ENCODE results near the gene USP48. TPM values are rescaled to one million over a fixed set of nuclear protein-coding genes. Genes with fewer than 3 reads are reported as not detected.

Gene USP48
- total and polyA plus RNA-seq, 2 of the 8 experiments (the other 6 are each of a cell fraction or from before 2014, with no cell fraction given) = 12.8 to 83.5 TPM

DNA sequence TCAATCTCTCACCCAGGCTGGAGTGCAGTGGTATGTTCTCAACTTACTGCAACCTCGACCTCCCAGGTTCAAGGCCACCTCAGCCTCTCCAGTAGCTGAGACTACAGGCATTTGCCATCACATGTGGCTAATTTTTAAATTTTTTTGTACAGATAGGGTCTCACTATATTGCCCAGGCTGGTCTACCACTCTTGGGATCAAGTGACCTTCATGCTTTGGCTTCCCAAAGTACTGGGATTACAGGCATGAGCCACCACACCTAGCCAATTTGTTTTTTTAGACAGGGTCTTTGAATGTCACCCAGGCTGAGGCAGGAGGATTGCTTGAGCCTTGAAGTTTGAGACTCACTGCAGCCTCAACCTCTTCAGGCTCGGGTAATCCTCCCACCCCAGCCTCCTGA, 10.2 kb upstream of the USP48 start:
- POLR2A ChIA-PET (ENCODE audit: partially characterized antibody) = interaction anchor here (1.1 kb wide), 1 partner anchor 10 kb away, joined by 3 read pairs; the partner anchor contains the start of gene USP48
- H3K18ac ChIP-seq (ENCODE audit: extremely low read depth, low read length) = no peak overlapping the region
- TF ChIP-seq TCF12 (IDR thresholded peaks at IDR 0.05; ENCODE audit: low read depth, low read length) (no peak), KDM4A (IDR thresholded peaks at IDR 0.05; ENCODE audit: low read depth, low read length, severe bottlenecking) (no peak), SIRT6 (IDR thresholded peaks at IDR 0.05; ENCODE audit: low read length) (no peak), SUZ12 (IDR thresholded peaks at IDR 0.05; ENCODE audit: low read length) (no peak), TAF1 (IDR thresholded peaks at IDR 0.05; ENCODE audit: low read depth, low read length) (no peak)
- no peak for DNase-seq (ENCODE audit: low read depth in 1 of 2, low spot score in 2 of 2)
- no peak overlapping the region for H2AK5ac ChIP-seq (ENCODE audit: low read depth, low read length)
- CTCF ChIA-PET (ENCODE audit: partially characterized antibody) = no interaction called here
- H2BK5ac ChIP-seq (ENCODE audit: low read depth, low read length) = no peak overlapping the region
- no peak overlapping the region for H3K23ac ChIP-seq (ENCODE audit: insufficient read length)
- peaks cover 0 to 2% (median 0%) of the 10 kb centered on the region in 4 experiments; a peak in 1 of 7 replicates for H3K4me1 ChIP-seq (replicated peaks in 1 of 4; ENCODE audit: control insufficient read depth in 3 of 4, insufficient read depth in 4 of 4, low read length in 3 of 4)
- no peak overlapping the region for H3K9ac ChIP-seq (replicated peaks in 1 of 4; ENCODE audit: extremely low read depth in 1 of 4, low read depth in 3 of 4, low read length in 3 of 4)
- H2BK15ac ChIP-seq (ENCODE audit: low read length) = no peak overlapping the region
- H2AFZ ChIP-seq (ENCODE audit: low read length) = no peak overlapping the region
- no peaks in the 10 kb centered on the region for H3K79me2 ChIP-seq (ENCODE audit: control insufficient read depth in 1 of 2, insufficient read depth in 2 of 2, low read length in 2 of 2)
- H4K5ac ChIP-seq (ENCODE audit: insufficient read length, low read depth, low read length) = no peak overlapping the region
- H4K8ac ChIP-seq (ENCODE audit: extremely low read depth, insufficient read depth, low read length) = no peak overlapping the region
- no peak overlapping the region for H2BK20ac ChIP-seq (ENCODE audit: low read length)
- no peak overlapping the region for H3K56ac ChIP-seq (replicated peaks; ENCODE audit: insufficient read length, low read depth, low read length)
- H2BK12ac ChIP-seq (ENCODE audit: low read depth, low read length) = no peak overlapping the region
- H3K27ac ChIP-seq (ENCODE audit: low read depth, low read length) = no peak overlapping the region
- H3K36me3 ChIP-seq (ENCODE audit: control insufficient read depth in 2 of 4, insufficient read depth in 4 of 4, low read length in 3 of 4) = no peaks in the 10 kb centered on the region
- no peak overlapping the region for H3K4me3 ChIP-seq (ENCODE audit: extremely low read depth in 1 of 4, insufficient read depth in 2 of 4, low read depth in 3 of 4, low read length in 4 of 4)
- 92% methylated on average over 2 of the region's 2 CpGs; no CpG with 5 or more reads in 1 of the 2 experiments for WGBS, 2 experiments (ENCODE audit: extremely low coverage in 1 of 2, insufficient coverage in 1 of 2, insufficient read length in 1 of 2, insufficient replicate concordance in 2 of 2, low coverage in 1 of 2, low lambda C conversion rate in 2 of 2, missing lambda C conversion rate in 1 of 2)
- no peak overlapping the region for H3K4me2 ChIP-seq (ENCODE audit: insufficient read depth in 1 of 2, low read depth in 2 of 2, low read length in 2 of 2)
- H3K27me3 ChIP-seq (replicated peaks in 1 of 4; ENCODE audit: control insufficient read depth in 3 of 4, extremely low read depth in 1 of 4, insufficient read depth in 3 of 4, low read length in 3 of 4) = no peaks in the 10 kb centered on the region
- H4K91ac ChIP-seq (replicated peaks; ENCODE audit: insufficient read length, low read length) = no peak overlapping the region
- no peak overlapping the region for H3K14ac ChIP-seq (ENCODE audit: insufficient read length)
- H3K4ac ChIP-seq (replicated peaks; ENCODE audit: insufficient read length, low read depth, low read length) = no peak overlapping the region
- H3K9me3 ChIP-seq (ENCODE audit: insufficient read depth in 2 of 2, low read depth in 1 of 2, low read length in 1 of 2) = no peaks in the 10 kb centered on the region
- no peaks in the 10 kb centered on the region for H3K23me2 ChIP-seq (ENCODE audit: low read depth, low read length)
- no peaks in the 10 kb centered on the region for H4K20me1 ChIP-seq (replicated peaks in 1 of 2; ENCODE audit: control insufficient read depth in 1 of 2, insufficient read depth in 2 of 2, low read length in 2 of 2)
- no peaks in the 10 kb centered on the region for H3K79me1 ChIP-seq (ENCODE audit: low read depth, low read length)
- no peak overlapping the region for H2BK120ac ChIP-seq (replicated peaks; ENCODE audit: low read depth, low read length)
- FAIRE-seq = no peak
